Mucosa of descending colon (tissue), 3 donors: ENCODE data around the gene ARID1B. TPM values are rescaled to one million over a fixed set of nuclear protein-coding genes. Genes with fewer than 3 reads are reported as not detected.

Experiments
- ATAC-seq: fragments of 200-7000 bp; cut with Tn5 transposase; one replicate; pipeline ENCODE4 v1.9.1; 2020; ENCODE audit warnings: mild to moderate bottlenecking, moderate library complexity
- DNase-seq, 3 donors: peaks; one replicate each; pipeline ENCODE4 v3.0.0-alpha.2; 2020
- H3K36me3 ChIP-seq: fragments of 200-600 bp; one replicate; pipeline ENCODE4 v1.8.0; 2021; ENCODE audit warnings: low read depth, mild to moderate bottlenecking
- H3K4me1 ChIP-seq: fragments of 200-600 bp; one replicate; pipeline ENCODE4 v1.8.0; 2021; ENCODE audit warnings: low read depth, mild to moderate bottlenecking
- H3K4me3 ChIP-seq: fragments of 200-600 bp; one replicate; pipeline ENCODE4 v1.8.0; 2021; ENCODE audit warnings: mild to moderate bottlenecking
- H3K9me3 ChIP-seq: fragments of 200-600 bp; one replicate; pipeline ENCODE4 v1.8.0; 2021; ENCODE audit warnings: mild to moderate bottlenecking
- CTCF ChIP-seq: fragments of 200-600 bp; IDR thresholded peaks from one replicate; pipeline ENCODE4 v1.8.0; 2022; ENCODE audit warnings: antibody characterized with exemption, mild to moderate bottlenecking
- intact Hi-C, 2 donors: fragments of 100-400 bp; cut with DNase I in 1 of 2; cut with micrococcal nuclease in 1 of 2; formaldehyde crosslinking; loops; one replicate each; pipeline versions ENCODE4 v1.11.0 to v1.11.1; 2022; cut with DNase I, micrococcal nuclease
- total RNA-seq, 3 donors: library from RNA; stranded (reverse); fragmentation: NEBNext Ultra II Directional in 2 of 3; extraction: Animal tissue kit (Norgen Biotek cat#: 25700) in 2 of 3; gene quantifications; one replicate each; pipeline versions ENCODE4 v1.2.1 to v1.2.4, GENCODE V29; 2021 to 2023
- donor health status: DM: no; HTN: no; CAD: no; lungs with moderate emphysema.
- donor health status: DM: no; HTN: no; CAD: no.
- donor health status: DM: no; HTN: yes; CAD: no.

Gene ARID1B
- total RNA-seq, 3 donors from 2014 or later, result 71.8 to 102 (median 101) TPM

- no peak for DNase-seq
- intact Hi-C loops, result loop anchor here in 1 of 2 donors (10.0 kb wide), 1 partner anchor 152 kb away; no protein-coding TSS in a partner anchor
- no peak for TF ChIP-seq CTCF
- Histone ChIP-seq H3K9me3 (no peaks in the 10 kb centered on the region), H3K4me1 (peaks cover 26% of the 10 kb centered on the region), H3K4me3 (no peak overlapping the region), H3K36me3 (no peaks in the 10 kb centered on the region)
- no peak for ATAC-seq
Observed at GRCh38 chr6:156782691-156783320, 5.6 kb downstream of the ARID1B start.

DNA sequence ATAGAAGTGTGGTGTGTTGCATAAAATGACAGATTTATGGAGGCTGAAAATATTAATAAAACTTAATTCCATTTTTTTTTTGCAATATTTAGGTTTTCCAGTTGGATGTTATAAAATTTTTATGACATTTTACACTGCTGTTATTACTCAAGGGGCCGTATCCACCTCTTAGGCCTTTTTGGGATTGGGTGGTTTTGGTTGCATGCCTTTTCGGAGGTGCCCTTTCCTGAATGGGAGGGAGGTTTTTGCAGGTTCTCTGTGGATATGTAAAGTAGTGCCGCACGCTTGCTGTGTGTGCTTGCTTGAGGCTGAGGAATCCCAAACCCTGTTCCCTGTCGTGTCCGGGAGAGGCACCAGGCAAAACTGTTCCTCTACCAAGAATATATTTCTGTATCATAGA is 6.8 kb downstream of the ARID1B start:
- Histone ChIP-seq H3K36me3 (no peaks in the 10 kb centered on the region), H3K4me1 (peaks cover 26% of the 10 kb centered on the region), H3K4me3 (no peak overlapping the region), H3K9me3 (no peaks in the 10 kb centered on the region)
- ATAC-seq, result no peak
- intact Hi-C loops, result loop anchor here in 1 of 2 donors (10.0 kb wide), 1 partner anchor 151 kb away; no protein-coding TSS in a partner anchor
- no peak for DNase-seq
- no peak for TF ChIP-seq CTCF

DNA sequence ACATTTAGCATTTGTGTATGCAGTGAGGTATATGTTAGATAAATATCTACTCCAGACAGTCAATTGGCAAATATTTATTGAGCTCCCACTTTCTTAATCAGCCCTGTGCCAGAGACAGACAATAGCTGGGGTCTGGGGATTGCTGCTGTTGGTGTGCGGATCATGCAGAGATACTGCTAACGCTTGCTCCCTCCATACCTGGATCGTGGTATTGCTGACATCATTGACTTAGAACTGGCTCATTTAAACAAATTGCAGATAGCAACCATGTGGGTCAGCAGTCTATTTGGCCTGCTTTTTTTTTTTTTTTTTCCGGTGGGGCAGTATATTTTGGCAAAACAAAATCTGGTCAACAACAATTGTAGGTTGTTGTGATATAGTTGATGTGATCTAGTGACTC is 9.5 kb downstream of the ARID1B start:
- TF ChIP-seq CTCF, result no peak
- intact Hi-C loops, result loop anchor here in 1 of 2 donors (10.0 kb wide), 1 partner anchor 148 kb away; no protein-coding TSS in a partner anchor
- peaks cover 25% of the 10 kb centered on the region for H3K4me1 ChIP-seq
- ATAC-seq, result no peak
- no peaks in the 10 kb centered on the region for H3K9me3 ChIP-seq
- no peaks in the 10 kb centered on the region for H3K36me3 ChIP-seq
- H3K4me3 ChIP-seq, result no peak overlapping the region
- DNase-seq, result no peak

DNA sequence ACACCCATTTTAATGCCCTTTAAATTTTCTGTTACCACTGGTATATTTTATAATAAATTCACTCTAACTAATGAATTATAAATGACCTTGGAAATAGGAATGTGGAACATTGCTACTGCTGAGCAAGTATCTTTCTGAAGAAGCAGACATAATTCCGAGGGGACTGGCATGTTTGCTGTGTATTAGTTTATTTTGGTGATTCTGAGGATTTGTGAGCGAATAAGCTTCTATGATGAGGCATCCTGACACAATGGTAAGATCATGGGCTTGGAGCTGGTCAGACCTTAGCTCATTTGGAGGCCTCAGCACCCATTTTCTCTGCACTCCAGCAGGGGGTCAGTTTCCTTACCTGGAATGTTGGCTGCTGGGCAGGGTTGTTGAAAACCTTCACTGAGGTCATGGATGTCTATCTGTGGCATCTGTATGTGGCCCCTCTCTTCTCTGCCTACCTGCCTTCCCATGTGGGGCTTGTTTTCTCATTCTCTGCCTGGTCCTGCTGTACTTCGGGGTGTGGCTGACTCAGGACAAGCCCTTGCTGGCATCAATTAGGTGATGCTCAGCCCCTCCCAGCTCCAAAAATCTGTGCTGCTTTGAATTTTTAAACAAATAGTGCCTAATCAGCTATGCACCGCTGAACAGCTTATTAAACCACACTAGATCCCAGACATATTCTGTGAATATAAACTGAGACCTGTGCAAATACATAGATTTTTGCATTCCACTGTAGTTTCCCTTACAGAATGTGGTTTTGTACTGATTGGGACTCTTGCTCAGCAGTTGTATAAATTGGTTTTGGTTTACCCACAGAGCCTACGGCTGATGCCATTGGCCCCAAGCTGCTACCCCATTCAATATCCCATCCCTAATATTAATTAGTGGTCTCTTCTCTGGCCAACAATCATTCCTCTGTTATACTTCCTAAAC is 10.7 kb downstream of the ARID1B start:
- H3K9me3 ChIP-seq, result no peaks in the 10 kb centered on the region
- ATAC-seq (no peak), DNase-seq (no peak)
- H3K4me1 ChIP-seq, result peaks cover 19% of the 10 kb centered on the region
- no peaks in the 10 kb centered on the region for H3K36me3 ChIP-seq
- H3K4me3 ChIP-seq, result no peak overlapping the region
- no peak for TF ChIP-seq CTCF
- intact Hi-C loops, result loop anchor here in 1 of 2 donors (10.0 kb wide), 1 partner anchor 147 kb away; no protein-coding TSS in a partner anchor

GRCh38 chr6:156789081-156789943 is 12.1 kb downstream of the ARID1B start:
- no peak overlapping the region for H3K4me3 ChIP-seq
- no peak for TF ChIP-seq CTCF
- peaks cover 19% of the 10 kb centered on the region for H3K4me1 ChIP-seq
- DNase-seq (no peak), ATAC-seq (no peak)
- H3K36me3 ChIP-seq, result no peaks in the 10 kb centered on the region
- no peaks in the 10 kb centered on the region for H3K9me3 ChIP-seq
- intact Hi-C loops, result loop anchor here in 1 of 2 donors (10.0 kb wide), 1 partner anchor 145 kb away; no protein-coding TSS in a partner anchor
